Activated CD4-positive, alpha-beta T cell treated with anti-CD3 and anti-CD28 coated beads, Interleukin-2, Interleukin-6, amounts not matched to agents 100 ng/mL and 50 ng/mL, durations not matched to agents 16 hours and 8 hours (primary cell): ENCODE measurements around the gene CRIM1.

ENCODE experiments used
- DNase-seq: peaks from one replicate; pipeline ENCODE4 v3.0.0-alpha.2; 2020

Gene CRIM1

DNA sequence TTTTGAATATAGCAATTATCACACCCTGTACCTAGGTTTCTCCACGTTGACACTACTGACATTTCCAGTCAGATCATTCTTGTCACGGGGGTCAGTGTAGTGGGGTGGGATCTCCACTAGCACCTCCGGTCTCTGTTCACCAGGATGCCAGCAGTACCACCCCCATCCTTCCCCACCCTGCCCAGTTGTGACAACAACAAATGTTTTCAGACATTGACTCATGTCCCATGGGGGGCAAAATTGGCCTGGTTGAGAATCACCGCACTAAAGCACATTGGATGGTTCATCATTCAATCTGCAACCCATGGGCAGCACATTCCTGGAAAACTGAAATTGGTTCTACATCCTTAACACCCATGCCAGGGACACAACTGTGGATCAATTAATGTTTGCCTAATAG is 210.1 kb downstream of the CRIM1 start:
- DNase-seq, result no peak

DNA sequence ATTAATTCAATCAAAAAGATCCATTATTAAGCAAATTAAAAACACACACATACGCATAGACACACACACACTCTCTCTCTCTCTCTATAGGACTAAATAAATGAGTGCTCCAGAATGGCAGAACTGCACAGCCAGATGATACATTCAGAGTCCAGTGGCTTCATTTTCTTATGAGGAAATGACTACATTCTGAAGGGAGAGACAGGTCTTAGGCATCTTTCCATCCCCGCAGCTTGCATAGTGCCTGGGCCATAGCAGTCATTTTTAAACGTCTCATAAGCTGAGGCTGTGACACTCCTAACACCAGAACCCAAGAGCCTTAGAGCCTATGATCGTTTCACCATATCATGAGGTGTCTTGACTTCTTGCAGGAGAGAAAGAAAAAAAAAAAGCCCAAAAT is 211.3 kb downstream of the CRIM1 start:
- no peak for DNase-seq

DNA sequence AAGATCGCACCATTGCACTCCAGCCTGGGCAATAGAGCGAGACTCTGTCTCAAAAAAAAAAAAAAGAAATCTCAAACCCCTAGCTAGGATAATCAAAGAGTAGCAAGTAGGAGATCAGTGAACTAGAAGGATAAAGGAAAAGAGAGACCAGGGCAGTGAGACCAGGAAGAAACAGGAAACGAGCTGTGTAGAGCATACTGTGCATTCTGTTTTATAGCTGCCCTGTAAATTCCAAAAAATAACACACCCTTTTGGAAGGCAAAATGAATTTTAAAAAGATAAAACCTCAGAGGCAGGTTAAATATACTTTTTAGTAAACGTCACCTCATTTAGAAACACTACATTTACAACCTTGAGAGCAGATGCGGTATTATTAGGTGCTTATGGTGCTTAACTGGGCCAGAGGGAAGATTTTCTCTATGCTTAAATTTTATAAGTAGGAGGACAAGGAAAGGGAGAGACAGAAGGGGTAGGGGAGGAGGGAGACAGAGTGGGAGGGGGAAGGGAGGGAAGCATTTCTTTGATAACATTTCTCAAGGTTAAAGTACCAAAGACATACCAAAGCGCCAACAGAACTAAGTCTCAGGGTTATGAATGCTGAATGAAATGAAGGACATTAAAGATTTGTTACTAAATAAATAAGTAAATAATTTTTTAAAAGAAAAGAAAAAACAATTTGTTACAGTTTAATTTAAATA is 212.3 kb downstream of the CRIM1 start:
- no peak for DNase-seq

DNA sequence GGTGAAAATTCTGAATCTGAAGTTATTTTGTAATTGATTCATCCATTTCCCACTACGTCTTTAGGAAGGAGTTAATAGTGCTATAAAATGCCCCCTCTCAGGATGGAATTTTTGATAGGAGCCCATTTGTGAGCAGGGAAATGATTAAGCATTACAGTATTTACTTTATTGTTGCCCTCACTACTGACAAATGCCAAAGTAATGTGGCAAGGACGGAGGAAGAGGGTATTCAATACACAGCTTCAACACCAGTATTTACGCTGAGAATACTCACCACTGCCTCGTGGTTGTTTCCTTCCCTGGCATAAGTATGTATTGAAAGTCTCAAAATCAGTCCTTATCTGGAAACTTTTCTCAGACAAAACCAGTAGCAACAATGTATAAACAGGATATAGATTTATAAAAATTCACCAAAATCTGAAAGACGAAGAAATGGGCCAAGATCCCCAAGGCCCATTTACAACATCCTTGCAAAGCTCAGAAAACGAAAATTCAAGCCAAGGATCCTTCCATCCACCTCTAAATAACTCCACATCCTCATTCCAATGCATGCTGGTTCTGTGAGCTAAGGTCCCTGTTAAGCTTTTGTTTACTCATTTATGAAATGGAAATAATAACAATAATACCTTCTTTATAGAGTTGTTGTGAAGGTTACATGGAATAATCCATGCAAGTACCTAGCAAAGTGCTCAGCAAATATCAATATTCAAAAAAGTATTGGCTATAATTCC is 213.1 kb downstream of the CRIM1 start:
- DNase-seq, result no peak

DNA sequence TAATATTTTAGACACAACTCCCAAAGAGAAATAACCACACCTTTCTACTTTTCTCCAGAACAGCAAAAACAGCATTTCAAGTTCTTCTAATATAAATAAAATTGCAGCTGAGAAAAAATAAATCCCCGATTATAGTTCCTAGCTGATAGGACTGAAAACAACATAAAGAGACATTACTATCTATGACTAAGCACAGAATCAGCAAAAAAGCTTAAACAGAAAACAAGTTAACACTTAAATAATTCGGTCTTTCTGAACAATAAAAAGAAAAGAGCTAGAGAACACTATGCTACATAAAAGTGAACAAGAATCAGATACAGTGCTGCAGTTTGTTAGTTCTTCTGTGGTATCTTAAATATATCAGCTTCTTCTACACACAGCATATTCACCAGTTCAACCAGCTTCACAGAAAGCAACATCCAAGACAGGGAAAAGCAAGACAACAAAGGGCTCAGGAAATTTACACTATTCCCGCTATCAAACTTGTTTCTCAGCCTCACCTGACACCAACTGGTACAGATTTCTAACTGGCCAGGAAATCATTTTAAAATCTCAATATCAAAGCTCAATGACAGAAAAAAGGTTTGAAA is 213.8 kb downstream of the CRIM1 start:
- DNase-seq, result no peak

DNA sequence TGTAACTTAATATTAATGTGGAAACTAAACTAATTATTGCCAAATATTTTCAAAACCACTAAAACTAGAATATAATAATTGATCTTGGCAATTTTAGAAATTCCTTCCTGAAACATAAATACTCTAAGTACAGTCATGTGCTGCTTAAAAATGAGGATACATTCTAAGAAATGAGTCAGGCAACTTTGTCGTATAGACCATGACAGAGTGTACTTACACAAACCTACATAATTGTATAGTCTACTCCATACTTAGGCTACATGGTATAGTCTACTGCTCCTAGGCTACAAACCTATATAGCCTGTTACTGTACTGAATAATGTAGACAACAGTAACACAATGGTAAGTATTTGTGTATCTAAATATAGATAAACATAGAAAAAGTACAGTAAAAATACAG is 214.8 kb downstream of the CRIM1 start:
- DNase-seq, result no peak

DNA sequence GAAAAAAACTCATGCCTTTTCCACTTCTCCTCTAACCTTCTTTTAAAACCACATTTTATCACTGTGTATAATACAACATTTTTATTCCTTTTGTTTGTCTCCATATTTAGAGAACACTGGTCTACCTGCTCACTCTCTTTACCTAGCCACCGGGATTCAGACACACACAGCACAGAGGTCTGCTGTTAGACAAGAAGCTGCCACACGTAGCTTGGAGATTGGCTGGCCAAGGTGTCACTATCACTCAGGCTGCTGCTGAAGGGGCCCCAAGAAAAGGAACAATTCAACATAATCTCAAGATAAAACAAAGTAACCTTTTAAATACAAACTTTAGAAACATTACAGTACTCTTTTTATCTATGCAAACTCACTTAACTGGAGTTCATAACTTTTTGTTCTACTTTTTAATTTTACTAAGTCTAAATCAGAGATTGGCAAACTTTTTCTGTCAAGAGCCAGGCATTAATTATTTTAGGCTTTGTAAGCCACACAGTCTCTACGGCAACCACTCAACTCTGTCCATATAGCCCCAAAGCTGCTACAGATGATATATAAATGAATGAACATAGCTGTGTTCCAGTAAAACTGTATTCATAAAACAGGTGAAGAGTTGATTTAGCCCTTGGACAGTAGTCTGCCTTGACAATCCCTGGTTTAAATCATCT is 216.6 kb downstream of the CRIM1 start:
- no peak for DNase-seq

DNA sequence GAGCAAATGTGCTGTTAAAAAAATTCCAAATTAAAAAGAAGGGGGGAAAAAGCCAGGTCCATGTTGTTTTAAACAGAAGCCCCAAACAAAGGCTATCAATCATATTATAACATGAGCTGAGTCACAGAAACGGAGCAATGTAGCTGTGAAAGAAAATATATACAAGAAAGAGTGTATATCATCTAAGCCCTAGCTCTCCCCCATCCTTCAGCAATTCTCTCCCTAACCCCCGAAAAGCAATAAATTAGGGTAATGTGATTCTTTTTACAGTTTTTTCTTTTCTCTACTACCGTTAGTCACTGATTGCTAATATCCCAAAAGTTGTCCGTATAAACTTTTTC is 217.1 kb downstream of the CRIM1 start:
- DNase-seq, result no peak

DNA sequence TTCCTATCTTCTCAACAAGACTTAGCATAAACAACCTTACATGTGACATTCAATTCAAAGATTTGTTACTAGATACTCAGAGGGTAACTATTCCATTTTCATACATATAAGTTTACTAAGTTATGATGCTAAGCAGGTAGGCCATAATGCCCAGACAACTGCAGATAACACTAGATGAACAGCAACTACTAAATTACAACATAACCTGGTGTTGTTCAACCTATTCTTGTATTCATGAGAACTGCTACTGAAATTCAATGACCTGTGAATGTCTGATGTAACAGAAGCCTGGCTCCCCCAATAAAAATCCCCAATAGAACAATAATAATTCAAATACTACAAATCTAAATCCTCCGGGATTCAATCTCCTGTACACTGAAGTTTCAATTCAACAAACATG is 217.6 kb downstream of the CRIM1 start:
- DNase-seq, result no peak

DNA sequence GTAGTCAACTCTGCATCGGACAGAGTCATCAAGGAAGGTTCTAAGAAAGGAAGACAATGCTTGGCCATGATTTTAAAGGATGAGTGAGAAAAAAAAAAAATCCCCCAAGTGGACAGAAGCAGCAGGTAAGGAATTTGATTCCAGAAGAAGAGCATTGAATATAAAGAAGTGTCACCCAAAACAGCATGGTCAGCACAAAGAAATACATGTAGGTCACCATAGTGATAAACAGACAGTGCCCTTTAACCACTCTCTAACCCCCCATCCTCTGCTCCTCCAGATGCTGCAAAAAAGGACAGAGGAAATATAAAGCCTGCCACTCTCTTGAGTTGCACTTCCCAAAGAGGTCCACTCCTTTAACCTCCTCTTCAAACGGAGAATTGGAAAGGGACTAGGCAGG is 219.0 kb downstream of the CRIM1 start:
- DNase-seq, result no peak

DNA sequence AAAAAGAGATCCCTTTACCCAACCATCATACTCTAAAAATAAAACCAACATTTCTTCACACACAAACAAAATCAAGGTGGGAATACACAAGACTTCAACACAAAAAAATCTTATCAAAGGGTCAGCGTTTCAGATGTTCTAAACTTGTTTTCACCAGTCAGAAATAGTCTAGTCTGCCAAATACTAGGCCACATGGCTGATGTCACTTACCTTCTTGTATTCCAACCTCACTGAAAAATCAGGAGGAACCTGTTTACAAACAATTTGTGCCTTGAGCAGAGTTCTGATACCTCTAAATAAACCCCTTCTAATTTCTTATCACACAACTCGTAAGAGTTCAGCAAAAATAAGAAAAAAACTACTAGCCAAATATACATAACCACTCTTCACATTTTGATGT is 222.3 kb downstream of the CRIM1 start:
- no peak for DNase-seq

DNA sequence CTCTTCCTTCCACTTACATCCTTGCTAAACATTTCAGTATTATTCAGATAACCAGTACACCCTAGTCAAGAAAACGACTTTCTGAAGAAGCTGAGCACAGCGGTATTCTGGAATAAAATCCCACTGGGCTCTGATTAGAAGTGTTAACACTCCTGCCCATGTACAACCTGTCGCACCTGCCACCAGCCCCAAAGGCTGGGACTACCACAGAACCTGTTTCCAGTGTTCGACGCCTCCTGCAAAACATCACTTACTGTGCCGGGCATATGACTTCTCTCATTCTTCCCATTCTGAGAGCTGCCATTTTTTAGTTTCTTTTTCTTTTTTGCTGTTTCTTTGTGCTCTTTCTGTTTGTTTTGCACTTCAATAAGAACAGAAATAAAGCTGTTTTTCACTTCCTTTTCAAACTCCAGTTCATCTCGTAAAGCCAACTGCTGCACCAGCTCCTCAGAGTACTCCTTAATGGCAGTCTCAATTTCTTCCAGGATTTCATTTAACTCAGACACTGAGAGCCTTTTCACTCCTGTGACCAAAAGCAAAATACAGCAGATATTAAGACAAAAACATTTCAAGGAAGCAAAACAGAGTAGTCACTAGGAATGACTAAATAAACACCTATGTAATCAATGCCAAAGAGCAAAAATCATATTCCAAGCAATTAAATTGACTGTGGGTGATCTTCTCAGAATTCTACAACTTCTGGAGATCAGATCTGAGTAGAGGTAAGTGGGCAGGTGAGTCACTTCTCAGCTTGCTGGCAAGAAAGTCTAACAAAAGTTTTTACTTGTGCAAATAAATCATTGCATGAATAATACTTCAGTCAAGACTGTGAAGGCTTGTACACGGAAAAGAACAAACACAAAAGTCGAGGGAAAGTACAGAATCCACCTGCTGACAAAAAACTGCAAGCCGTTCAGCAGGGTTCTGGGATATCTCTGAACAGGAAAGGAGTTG is 223.0 kb downstream of the CRIM1 start:
- no peak for DNase-seq

DNA sequence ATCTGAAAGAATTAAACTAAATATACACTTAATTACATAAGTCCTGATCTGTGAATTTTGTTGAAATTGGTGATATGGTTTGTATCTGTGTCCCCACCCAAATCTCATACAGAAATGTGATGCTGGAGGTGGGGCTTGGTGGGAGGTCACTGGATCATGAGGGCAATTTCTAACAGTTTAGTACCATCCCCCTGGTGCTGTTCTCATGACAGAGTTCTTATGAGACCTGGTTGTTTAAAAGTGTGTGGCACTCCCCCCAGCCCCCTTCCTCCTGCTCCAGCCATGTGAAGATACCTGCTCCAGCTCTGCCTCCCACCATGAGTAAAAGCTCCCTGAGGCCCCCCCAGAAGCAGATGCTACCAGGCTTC is 223.7 kb downstream of the CRIM1 start:
- no peak for DNase-seq

DNA sequence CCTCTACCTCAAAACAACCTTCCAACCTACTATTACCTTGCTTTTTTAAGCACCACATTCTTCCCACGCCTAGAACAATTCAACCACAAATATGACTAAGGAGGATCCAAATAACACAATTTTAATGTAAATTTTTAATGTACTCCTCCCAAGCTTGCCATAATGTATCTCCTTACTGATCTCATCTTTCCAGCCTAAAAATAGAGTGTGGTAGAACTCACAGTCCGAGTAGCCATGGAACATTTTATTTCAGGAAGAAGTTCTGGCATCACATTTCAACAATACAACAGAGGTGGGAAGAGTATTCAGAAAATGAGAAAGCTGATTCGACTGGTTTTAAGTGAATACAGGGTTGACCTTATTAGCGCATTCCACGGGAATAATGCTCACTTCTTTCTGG is 227.0 kb downstream of the CRIM1 start:
- no peak for DNase-seq

DNA sequence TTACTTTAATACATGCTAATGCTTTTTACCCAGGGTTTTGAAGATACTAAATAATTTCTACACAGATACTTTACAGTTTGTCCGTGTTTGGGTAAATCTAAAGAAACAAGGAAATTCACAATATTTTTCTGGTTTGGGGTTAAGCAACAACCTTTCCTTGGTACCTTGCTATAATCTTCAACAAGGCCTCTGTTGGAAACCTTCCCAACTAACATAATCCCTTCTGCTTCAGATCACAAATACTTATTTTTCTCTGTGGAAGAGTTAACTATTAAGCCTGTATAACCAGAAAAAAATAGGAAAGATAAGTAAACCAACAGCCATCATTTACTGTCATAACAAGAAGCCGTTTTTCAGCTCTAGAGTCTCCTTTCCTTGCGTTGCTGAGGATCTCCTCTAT is 227.4 kb downstream of the CRIM1 start:
- DNase-seq, result no peak

DNA sequence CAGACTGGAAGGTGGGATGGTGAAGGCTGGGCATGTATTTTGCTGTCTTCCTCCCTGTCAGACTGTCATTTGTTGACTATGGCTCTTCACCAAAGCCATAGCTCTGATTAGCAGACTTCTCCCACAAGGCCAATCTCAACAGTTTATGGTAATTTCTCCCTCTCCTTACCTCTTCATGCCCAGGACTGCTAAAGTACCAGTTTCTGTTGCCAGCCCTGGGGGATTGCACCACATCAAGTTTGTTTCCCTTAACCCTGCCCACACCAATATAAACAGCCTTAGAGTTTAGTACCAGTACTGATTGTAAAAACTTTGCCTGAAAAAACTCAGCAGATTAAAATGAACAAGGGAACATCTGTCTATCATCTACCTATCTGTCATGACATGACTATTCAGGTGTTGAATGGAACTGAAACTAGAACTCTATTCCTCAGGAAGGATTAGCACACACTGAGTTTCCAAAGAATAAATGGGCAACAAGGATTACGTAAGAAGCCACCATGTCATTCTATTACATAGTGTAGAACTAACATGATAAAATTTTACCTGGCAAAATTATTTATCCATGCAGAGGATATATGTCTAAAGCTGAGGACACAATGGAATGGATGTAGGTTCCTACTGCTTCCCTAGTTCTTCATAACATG is 228.7 kb downstream of the CRIM1 start:
- no peak for DNase-seq

DNA sequence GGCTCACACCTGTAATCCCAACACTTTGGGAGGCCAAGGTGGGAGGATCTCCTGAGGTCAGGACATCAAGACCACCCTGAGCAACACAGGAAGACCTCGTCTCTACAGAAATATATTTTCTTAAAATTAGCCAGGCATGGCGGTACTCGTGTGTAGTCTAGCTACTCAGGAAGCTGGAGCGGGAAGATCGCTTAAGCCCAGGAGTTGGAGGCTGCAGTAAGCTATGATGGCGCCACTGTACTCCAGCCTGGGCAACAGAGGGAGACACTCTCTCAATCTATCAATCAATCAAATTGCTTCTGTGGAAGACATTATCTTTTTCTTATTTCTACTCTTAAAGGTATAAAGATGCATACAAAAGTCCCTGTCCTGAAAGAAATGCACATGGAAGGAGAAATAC is 231.1 kb downstream of the CRIM1 start:
- DNase-seq, result no peak

DNA sequence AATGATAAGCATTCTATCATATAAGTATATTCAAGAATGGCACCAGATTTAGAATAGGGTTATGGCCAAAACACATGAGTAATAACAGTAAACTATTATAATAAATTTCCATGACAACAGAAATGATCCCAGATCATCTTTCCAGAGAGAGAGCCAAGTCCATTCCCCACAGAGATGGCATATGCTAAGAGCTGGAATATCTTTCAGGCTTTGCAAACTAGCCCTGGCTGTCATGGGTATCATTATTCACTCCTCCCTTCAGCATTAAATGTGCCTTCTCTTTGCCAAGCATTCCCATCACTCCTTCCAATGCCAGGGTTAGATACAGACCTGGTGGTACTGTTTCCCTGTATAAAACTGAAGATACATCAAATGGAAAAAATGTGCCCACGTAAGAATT is 231.5 kb downstream of the CRIM1 start:
- DNase-seq, result no peak

DNA sequence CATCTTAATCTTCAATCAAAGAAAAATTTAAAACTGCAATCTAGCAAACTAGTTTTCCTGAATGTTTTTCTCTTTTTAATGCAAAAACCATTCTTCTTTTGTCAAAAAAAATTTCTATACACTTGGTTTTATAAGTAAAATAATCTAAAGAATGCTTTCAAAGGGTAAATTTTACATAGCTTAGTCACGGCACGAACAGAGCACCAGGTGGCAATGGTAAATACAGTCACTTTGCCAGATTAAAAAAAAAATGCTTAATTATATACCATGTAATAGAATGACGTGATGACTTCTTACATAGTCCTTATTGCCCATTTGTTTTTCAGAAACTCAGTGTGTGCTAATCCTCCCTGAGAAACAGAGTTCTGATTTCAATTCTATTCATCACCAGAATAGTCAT is 232.0 kb downstream of the CRIM1 start:
- no peak for DNase-seq

DNA sequence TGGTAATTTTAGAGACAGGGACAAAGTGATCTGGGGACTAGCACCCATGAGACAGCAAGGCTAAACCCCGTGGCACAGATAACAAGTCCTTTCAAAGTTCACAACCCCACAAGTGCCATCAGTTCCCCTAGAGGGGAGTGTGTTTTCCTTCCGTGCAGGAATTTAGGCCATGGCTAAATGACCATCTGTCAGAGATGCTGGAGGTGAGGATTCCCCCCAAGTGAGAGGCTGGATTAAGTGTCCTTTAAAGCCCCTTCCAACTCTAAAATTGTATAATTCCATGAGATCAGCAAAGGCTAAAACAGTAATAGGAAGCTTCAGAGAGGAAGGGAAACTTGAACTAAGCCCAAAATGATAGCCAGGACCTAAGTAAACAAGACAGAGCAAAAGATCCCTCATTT is 233.7 kb downstream of the CRIM1 start:
- no peak for DNase-seq

DNA sequence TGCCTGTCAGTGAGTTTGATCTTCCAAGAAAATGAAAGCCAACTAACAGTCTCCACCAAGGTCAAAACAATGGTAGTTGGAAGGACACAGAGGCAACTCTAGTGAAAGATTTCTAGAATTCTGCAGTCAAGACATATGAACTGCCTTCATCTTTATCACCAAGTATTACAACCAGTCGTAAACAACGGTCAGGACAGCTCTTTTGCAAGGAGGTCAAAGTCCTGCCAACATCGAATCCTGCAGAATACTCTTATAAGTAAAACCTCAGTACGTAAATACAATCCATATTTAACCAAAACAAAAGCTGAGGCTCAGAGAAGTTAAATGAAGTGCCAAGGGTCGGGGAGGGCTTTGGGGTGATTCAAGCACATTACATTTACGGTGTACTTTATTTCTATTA is 239.3 kb downstream of the CRIM1 start:
- no peak for DNase-seq

DNA sequence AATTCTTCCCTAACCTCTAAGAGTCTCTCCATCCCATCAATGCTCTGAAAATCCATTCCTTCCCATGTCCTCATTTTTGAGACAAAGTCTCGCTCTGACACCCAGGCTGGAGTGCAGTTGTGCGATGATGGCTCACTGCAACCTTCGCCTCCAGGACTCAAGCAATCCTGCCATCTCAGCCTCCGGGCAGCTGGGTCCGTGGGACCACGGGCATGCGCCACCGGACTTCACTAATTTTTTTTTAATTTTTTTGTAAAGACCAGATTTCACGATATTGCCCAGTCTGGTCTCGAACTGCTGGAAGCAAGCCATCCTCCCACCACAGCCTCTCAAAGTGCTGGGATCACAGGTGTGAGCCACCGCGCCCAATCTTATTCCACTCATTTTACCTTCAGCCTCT is 240.8 kb downstream of the CRIM1 start:
- no peak for DNase-seq
